B cell (primary cell): Measurements from ENCODE around the gene OLFM2. TPM values are rescaled to one million over a fixed set of nuclear protein-coding genes. Genes with fewer than 3 reads are reported as not detected.

Source experiments
- ATAC-seq: fragments of 200-7000 bp; cut with Tn5 transposase; one replicate; pipeline ENCODE4 v1.10.0; 2021; ENCODE audit warnings: low read depth, mild to moderate bottlenecking, moderate number of reproducible peaks, moderate library complexity
- CTCF ChIA-PET: fragments of 350-600 bp; sonication (Branson Sonifier 250); formaldehyde crosslinking; loops from one replicate; lab custom pipeline; 2021; ENCODE audit warnings: antibody characterized with exemption, inconsistent platforms; lab: Charles Lee
- POLR2A ChIA-PET: fragments of 350-600 bp; sonication (Branson Sonifier 250); formaldehyde crosslinking; loops from one replicate; lab custom pipeline; 2021; ENCODE audit warnings: antibody characterized with exemption; lab: Charles Lee
- DNase-seq: peaks from one replicate; pipeline ENCODE4 v3.0.0; 2013
- H2AFZ ChIP-seq: 2 replicates; pipeline ENCODE4 v1.6.1; 2012; ENCODE audit warnings: mild to moderate bottlenecking, low read depth, low read length; ENCODE audit not compliant: insufficient read depth, poor library complexity, severe bottlenecking
- H3K27ac ChIP-seq, 2 donors: 1 replicate in 1 of 2; 2 replicates in 1 of 2; pipeline ENCODE4 v1.5.1; 2012 to 2013; ENCODE audit warnings: low read length in 2 of 2, mild to moderate bottlenecking in 2 of 2, moderate library complexity in 1 of 2
- H3K27me3 ChIP-seq, 4 experiments: fragments of 200-600 bp in 1 of 4; sonication (generic) in 1 of 4; replicated peaks in 1 of 4; 1 replicate in 2 of 4; 2 replicates in 2 of 4; pipeline versions ENCODE4 v1.6.1 to v1.7.0; 2013 to 2016; ENCODE audit warnings: low read length in 3 of 4, mild to moderate bottlenecking in 2 of 4, mixed read lengths in 1 of 4, moderate library complexity in 1 of 4; ENCODE audit not compliant: insufficient read depth in 4 of 4, control insufficient read depth in 3 of 4; ENCODE audit errors: control extremely low read depth in 1 of 4
- H3K36me3 ChIP-seq, 2 experiments: replicated peaks in 1 of 2; 1 replicate in 1 of 2; 2 replicates in 1 of 2; pipeline versions ENCODE4 v1.6.1 to v1.7.1; 2013; ENCODE audit warnings: low read length in 1 of 2; ENCODE audit not compliant: insufficient read depth in 2 of 2, control insufficient read depth in 1 of 2; ENCODE audit errors: control extremely low read depth in 1 of 2, extremely low read depth in 1 of 2
- H3K4me1 ChIP-seq, 2 donors: fragments of 200-600 bp in 1 of 2; sonication (generic) in 1 of 2; 1 replicate in 1 of 2; 2 replicates in 1 of 2; pipeline versions ENCODE4 v1.5.1 to v1.6.1; 2013 to 2017; ENCODE audit warnings: low read length in 2 of 2; ENCODE audit not compliant: control insufficient read depth in 2 of 2, insufficient read depth in 2 of 2
- H3K4me2 ChIP-seq: replicated peaks from 2 replicates; pipeline ENCODE3; 2012; ENCODE audit warnings: mild to moderate bottlenecking, low read depth, low read length; ENCODE audit not compliant: poor library complexity, severe bottlenecking
- H3K4me3 ChIP-seq, 5 experiments: fragments of 200-600 bp in 1 of 5; sonication (generic) in 1 of 5; 1 replicate in 3 of 5; 2 replicates in 2 of 5; pipeline versions ENCODE4 v1.5.1 to v1.7.0; 2011 to 2016; ENCODE audit warnings: low read length in 4 of 5, mild to moderate bottlenecking in 4 of 5, low read depth in 2 of 5, control low read depth in 1 of 5, moderate library complexity in 1 of 5; ENCODE audit not compliant: insufficient read depth in 1 of 5; ENCODE audit errors: control extremely low read depth in 1 of 5, extremely low read depth in 1 of 5
- H3K79me2 ChIP-seq: fragments of 200-600 bp; sonication (generic); one replicate; pipeline ENCODE4 v1.6.0; 2016; ENCODE audit warnings: low read length; ENCODE audit not compliant: control insufficient read depth, insufficient read depth
- H3K9ac ChIP-seq: fragments of 200-600 bp; sonication (generic); 2 replicates; pipeline ENCODE4 v1.6.1; 2017; ENCODE audit warnings: mild to moderate bottlenecking, low read length, moderate library complexity
- H3K9me3 ChIP-seq, 3 donors: one replicate each; pipeline versions ENCODE4 v1.6.1 to v1.7.1; 2013; ENCODE audit warnings: low read length in 2 of 3; ENCODE audit not compliant: control insufficient read depth in 2 of 3, insufficient read depth in 1 of 3; ENCODE audit errors: control extremely low read depth in 1 of 3
- H4K20me1 ChIP-seq: 2 replicates; pipeline ENCODE4 v1.6.0; 2012; ENCODE audit warnings: mild to moderate bottlenecking, low read length; ENCODE audit not compliant: insufficient read depth, control insufficient read depth, poor library complexity, severe bottlenecking
- H3K27ac Mint-ChIP-seq: one replicate; pipeline ENCODE4 v1.8.0; 2021; ENCODE audit warnings: mixed read lengths
- H3K27me3 Mint-ChIP-seq: one replicate; pipeline ENCODE4 v1.8.0; 2021; ENCODE audit warnings: mixed read lengths
- H3K4me1 Mint-ChIP-seq: one replicate; pipeline ENCODE4 v1.8.0; 2021; ENCODE audit warnings: mixed read lengths
- H3K4me3 Mint-ChIP-seq: one replicate; pipeline ENCODE4 v1.8.0; 2021; ENCODE audit warnings: mixed read lengths
- H3K9me3 Mint-ChIP-seq: one replicate; pipeline ENCODE4 v1.8.0; 2022; ENCODE audit warnings: mixed read lengths; ENCODE audit not compliant: insufficient read depth
- EZH2 ChIP-seq: IDR thresholded peaks from 2 replicates; pipeline ENCODE4 v1.6.1; 2012; ENCODE audit warnings: borderline replicate concordance, low read depth, mild to moderate bottlenecking, moderate library complexity, low read length; ENCODE audit not compliant: insufficient read depth, poor library complexity, severe bottlenecking
- WGBS: methylation state at CpG from one replicate; pipeline ENCODE4 v1.1.5; 2013; ENCODE audit warnings: missing lambda C conversion rate; ENCODE audit not compliant: insufficient coverage; 5-methylcytosine and 5-hydroxymethylcytosine counted together
- intact Hi-C: fragments of 100-400 bp; cut with micrococcal nuclease; formaldehyde crosslinking; loops from one replicate; pipeline ENCODE4 v1.10.0; 2022
- polyA plus RNA-seq: library from polyadenylated mRNA; depleted of rRNA; stranded (reverse); fragments of >200 nt; gene quantifications from 2 replicates; pipeline ENCODE4 v1.2.3, GENCODE V29; 2012
- total RNA-seq, 2 donors: library from RNA; stranded (reverse); fragments of 120-200 nt in 1 of 2; gene quantifications; 1 replicate in 1 of 2; 2 replicates in 1 of 2; pipeline versions ENCODE4 v1.2.3 to v1.2.4, GENCODE V29; 2013 to 2022
- TF ChIP-seq, protein P1 (sequence below): fragments of 200-600 bp; IDR thresholded peaks from one replicate; pipeline ENCODE4 v1.8.0; 2022; ENCODE audit warnings: antibody characterized with exemption, mild to moderate bottlenecking

Gene OLFM2
- total and polyA plus RNA-seq, 2 donors (not counting 1 experiment from before 2014, with no cell fraction given), result 0.15 TPM; not detected in 1

DNA sequence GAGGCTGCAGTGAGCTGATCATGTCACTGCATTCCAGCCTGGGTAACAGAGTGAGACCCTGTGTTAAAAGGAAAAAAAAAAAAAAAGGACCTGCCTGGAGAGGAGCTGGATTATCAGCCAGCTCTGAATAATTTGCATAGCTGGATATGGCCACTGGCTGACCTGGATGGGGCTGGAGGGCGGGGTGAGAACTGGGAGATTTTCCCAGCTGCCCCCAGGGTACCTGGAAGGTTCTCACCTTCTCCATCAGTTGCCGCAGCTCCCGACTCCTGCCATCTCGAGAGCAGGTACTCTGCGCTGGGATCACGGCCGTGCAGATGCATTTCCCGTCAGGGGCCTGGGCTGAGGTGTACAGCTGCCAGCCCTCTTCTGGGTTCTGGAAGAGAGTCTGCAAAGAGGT lies 75.9 kb downstream of the OLFM2 start:
- CTCF ChIA-PET, result no interaction called here
- Histone ChIP-seq H3K9me3 (no peaks in the 10 kb centered on the region), H3K9ac (no peak overlapping the region), H4K20me1 (no peaks in the 10 kb centered on the region), H2AFZ (no peak overlapping the region), H3K36me3 (no peaks in the 10 kb centered on the region), H3K27me3 (no peaks in the 10 kb centered on the region), H3K4me2 (no peak overlapping the region), H3K4me3 (no peak overlapping the region), H3K4me1 (peaks cover 12% of the 10 kb centered on the region in 2 donors), H3K27ac (no peak overlapping the region), H3K79me2 (no peaks in the 10 kb centered on the region)
- H3K4me3 Mint-ChIP-seq, result no peak overlapping the region
- H3K27ac Mint-ChIP-seq, result no peak overlapping the region
- H3K4me1 Mint-ChIP-seq, result peaks cover 17% of the 10 kb centered on the region
- no peak for DNase-seq
- no peak for ATAC-seq
- H3K9me3 Mint-ChIP-seq, result no peaks in the 10 kb centered on the region
- intact Hi-C loops, result no loop called here
- TF ChIP-seq, protein P1, sequence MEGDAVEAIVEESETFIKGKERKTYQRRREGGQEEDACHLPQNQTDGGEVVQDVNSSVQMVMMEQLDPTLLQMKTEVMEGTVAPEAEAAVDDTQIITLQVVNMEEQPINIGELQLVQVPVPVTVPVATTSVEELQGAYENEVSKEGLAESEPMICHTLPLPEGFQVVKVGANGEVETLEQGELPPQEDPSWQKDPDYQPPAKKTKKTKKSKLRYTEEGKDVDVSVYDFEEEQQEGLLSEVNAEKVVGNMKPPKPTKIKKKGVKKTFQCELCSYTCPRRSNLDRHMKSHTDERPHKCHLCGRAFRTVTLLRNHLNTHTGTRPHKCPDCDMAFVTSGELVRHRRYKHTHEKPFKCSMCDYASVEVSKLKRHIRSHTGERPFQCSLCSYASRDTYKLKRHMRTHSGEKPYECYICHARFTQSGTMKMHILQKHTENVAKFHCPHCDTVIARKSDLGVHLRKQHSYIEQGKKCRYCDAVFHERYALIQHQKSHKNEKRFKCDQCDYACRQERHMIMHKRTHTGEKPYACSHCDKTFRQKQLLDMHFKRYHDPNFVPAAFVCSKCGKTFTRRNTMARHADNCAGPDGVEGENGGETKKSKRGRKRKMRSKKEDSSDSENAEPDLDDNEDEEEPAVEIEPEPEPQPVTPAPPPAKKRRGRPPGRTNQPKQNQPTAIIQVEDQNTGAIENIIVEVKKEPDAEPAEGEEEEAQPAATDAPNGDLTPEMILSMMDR, result no peak
- TF ChIP-seq EZH2, result no peak
- WGBS, result 78% methylated on average over 7 of the region's 8 CpGs
- POLR2A ChIA-PET, result no interaction called here
- peaks cover 4% of the 10 kb centered on the region for H3K27me3 Mint-ChIP-seq

DNA sequence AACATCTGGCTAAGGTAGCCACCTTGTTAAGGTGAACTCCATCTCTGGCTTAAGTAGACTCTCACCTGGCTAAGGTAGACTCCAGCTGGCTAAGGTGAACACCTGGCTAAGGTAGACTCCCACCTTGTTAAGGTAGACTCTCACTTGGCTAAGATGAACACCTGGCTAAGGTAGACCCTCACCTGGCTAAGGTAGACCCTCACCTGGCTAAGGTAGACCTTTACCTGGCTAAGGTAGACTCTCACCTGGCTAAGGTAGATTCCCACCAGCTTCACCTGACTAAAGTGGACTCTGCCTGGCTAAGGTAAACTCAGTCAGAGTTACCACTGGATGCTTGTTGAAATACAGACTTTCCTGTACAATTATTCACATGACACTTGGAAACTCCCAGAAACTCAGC lies 77.5 kb downstream of the OLFM2 start:
- CTCF ChIA-PET, result no interaction called here
- Mint-ChIP-seq H3K4me1 (peaks cover 17% of the 10 kb centered on the region), H3K4me3 (no peak overlapping the region), H3K27me3 (peaks cover 4% of the 10 kb centered on the region), H3K9me3 (no peaks in the 10 kb centered on the region), H3K27ac (no peak overlapping the region)
- no peak for TF ChIP-seq EZH2
- TF ChIP-seq, protein P1, result no peak
- H3K4me1 ChIP-seq, result peaks cover 12% of the 10 kb centered on the region in 2 donors
- no peaks in the 10 kb centered on the region for H3K27me3 ChIP-seq
- intact Hi-C loops, result no loop called here
- H2AFZ ChIP-seq, result no peak overlapping the region
- DNase-seq, result no peak
- H3K27ac ChIP-seq, result no peak overlapping the region
- no peaks in the 10 kb centered on the region for H3K9me3 ChIP-seq
- H3K79me2 ChIP-seq, result no peaks in the 10 kb centered on the region
- ATAC-seq, result no peak
- H4K20me1 ChIP-seq, result no peaks in the 10 kb centered on the region
- no peak overlapping the region for H3K4me3 ChIP-seq
- no peak overlapping the region for H3K9ac ChIP-seq
- no peaks in the 10 kb centered on the region for H3K36me3 ChIP-seq
- POLR2A ChIA-PET, result no interaction called here
- no peak overlapping the region for H3K4me2 ChIP-seq
